Breast epithelium (tissue), 4 donors: Measurements from ENCODE around the gene GNB4. TPM values are rescaled to one million over a fixed set of nuclear protein-coding genes. Genes with fewer than 3 reads are reported as not detected.

Experiments used
- DNase-seq, 2 donors: peaks; one replicate each; pipeline ENCODE4 v3.0.0-alpha.2; 2019; ENCODE audit warnings: low spot score in 2 of 2
- H3K27ac ChIP-seq, 2 donors: fragments of 200-600 bp; sonication (generic) in 1 of 2; one replicate each; pipeline ENCODE4 v1.5.1; 2016 to 2019; ENCODE audit warnings: mild to moderate bottlenecking in 1 of 2
- H3K27me3 ChIP-seq, 2 donors: fragments of 200-600 bp; sonication (generic) in 1 of 2; one replicate each; pipeline versions ENCODE4 v1.5.1 to v1.6.0; 2017 to 2019; ENCODE audit warnings: control low read depth in 1 of 2, mild to moderate bottlenecking in 1 of 2
- H3K36me3 ChIP-seq: fragments of 200-600 bp; one replicate; pipeline ENCODE4 v1.5.1; 2019
- H3K4me1 ChIP-seq, 2 donors: fragments of 200-600 bp; sonication (generic); one replicate each; pipeline ENCODE4 v1.5.1; 2016 to 2019; ENCODE audit warnings: control low read depth in 1 of 2
- H3K4me3 ChIP-seq, 3 donors: fragments of 200-600 bp; sonication (generic); 1 replicate in 2 of 3; 2 replicates in 1 of 3; pipeline ENCODE4 v1.5.1; 2016 to 2019; ENCODE audit warnings: mild to moderate bottlenecking in 3 of 3, moderate library complexity in 2 of 3
- H3K9me3 ChIP-seq, 2 donors: fragments of 200-600 bp; sonication (generic) in 1 of 2; one replicate each; pipeline ENCODE4 v1.5.1; 2016 to 2019; ENCODE audit warnings: control low read depth in 1 of 2
- POLR2A ChIP-seq: fragments of 450-650 bp; IDR thresholded peaks from one replicate; pipeline ENCODE4 v1.6.1; 2016; ENCODE audit warnings: antibody characterized with exemption, mild to moderate bottlenecking, moderate library complexity
- POLR2AphosphoS5 ChIP-seq, 3 donors: sonication (generic); formaldehyde crosslinking; IDR thresholded peaks; one replicate each; pipeline ENCODE4 v1.6.1; 2017; ENCODE audit warnings: antibody characterized with exemption in 3 of 3
- intact Hi-C: fragments of 100-400 bp; cut with DNase I; formaldehyde crosslinking; loops from one replicate; pipeline ENCODE4 v1.15.1; 2023; ENCODE audit warnings: low total_unique reads
- total RNA-seq, 3 donors: library from RNA; depleted of rRNA; stranded (reverse); fragments of >200 nt; gene quantifications; one replicate each; pipeline ENCODE4 v1.1.0, GENCODE V29; 2016
- TF ChIP-seq, protein P1 (sequence below), 3 donors: fragments of 450-650 bp; IDR thresholded peaks; one replicate each; pipeline ENCODE4 v1.5.1; 2016 to 2017; ENCODE audit warnings: antibody characterized with exemption in 3 of 3, mild to moderate bottlenecking in 3 of 3, moderate library complexity in 3 of 3

GNB4 gene
- total RNA-seq, 3 donors from 2014 or later = 23.8 to 38.7 (median 29.6) TPM

DNA sequence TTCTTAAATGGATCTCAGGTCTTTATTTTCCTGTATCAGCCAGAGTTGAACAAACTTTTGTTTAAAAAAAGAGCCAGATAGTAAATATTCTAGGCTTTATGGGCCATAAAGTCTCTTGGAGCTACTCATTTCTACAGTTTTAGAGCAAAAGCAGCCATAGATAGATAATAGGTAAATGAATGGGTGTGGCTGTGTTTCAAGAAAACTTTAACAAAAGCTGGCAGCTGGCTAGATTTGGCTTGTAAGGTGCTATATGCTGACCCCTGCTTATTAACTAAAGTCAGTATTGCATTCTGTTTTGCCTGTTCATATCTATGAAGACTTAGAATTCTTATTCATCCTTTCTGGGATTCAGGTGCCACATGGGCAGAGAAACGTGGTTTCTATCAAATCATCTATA lies 74.8 kb downstream of the GNB4 start:
- no peak for DNase-seq
- no peak overlapping the region for H3K4me3 ChIP-seq
- no peaks in the 10 kb centered on the region for H3K4me1 ChIP-seq
- H3K27ac ChIP-seq = no peak overlapping the region
- no peaks in the 10 kb centered on the region for H3K36me3 ChIP-seq
- no peaks in the 10 kb centered on the region for H3K27me3 ChIP-seq
- intact Hi-C loops = no loop called here
- TF ChIP-seq POLR2A (no peak), POLR2AphosphoS5 (IDR thresholded peaks at IDR 0.05) (no peak)
- TF ChIP-seq, protein P1, sequence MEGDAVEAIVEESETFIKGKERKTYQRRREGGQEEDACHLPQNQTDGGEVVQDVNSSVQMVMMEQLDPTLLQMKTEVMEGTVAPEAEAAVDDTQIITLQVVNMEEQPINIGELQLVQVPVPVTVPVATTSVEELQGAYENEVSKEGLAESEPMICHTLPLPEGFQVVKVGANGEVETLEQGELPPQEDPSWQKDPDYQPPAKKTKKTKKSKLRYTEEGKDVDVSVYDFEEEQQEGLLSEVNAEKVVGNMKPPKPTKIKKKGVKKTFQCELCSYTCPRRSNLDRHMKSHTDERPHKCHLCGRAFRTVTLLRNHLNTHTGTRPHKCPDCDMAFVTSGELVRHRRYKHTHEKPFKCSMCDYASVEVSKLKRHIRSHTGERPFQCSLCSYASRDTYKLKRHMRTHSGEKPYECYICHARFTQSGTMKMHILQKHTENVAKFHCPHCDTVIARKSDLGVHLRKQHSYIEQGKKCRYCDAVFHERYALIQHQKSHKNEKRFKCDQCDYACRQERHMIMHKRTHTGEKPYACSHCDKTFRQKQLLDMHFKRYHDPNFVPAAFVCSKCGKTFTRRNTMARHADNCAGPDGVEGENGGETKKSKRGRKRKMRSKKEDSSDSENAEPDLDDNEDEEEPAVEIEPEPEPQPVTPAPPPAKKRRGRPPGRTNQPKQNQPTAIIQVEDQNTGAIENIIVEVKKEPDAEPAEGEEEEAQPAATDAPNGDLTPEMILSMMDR (IDR thresholded peaks at IDR 0.05) = no peak
- H3K9me3 ChIP-seq = no peaks in the 10 kb centered on the region

- intact Hi-C loops = no loop called here
- Histone ChIP-seq H3K27me3 (no peaks in the 10 kb centered on the region), H3K36me3 (no peaks in the 10 kb centered on the region), H3K4me1 (no peaks in the 10 kb centered on the region), H3K27ac (no peak overlapping the region), H3K9me3 (no peaks in the 10 kb centered on the region), H3K4me3 (no peak overlapping the region)
- TF ChIP-seq, protein P1 (IDR thresholded peaks at IDR 0.05) = no peak
- no peak for TF ChIP-seq POLR2A
- no peak for TF ChIP-seq POLR2AphosphoS5 (IDR thresholded peaks at IDR 0.05)
- DNase-seq = no peak
These were observed 75.9 kb downstream of the GNB4 start for GRCh38 chr3:179375091-179375999.

- H3K4me1 ChIP-seq = no peaks in the 10 kb centered on the region
- no peaks in the 10 kb centered on the region for H3K9me3 ChIP-seq
- peaks cover 4% of the 10 kb centered on the region for H3K36me3 ChIP-seq
- H3K4me3 ChIP-seq = no peak overlapping the region
- TF ChIP-seq POLR2A (no peak), POLR2AphosphoS5 (IDR thresholded peaks at IDR 0.05) (no peak)
- TF ChIP-seq, protein P1 (IDR thresholded peaks at IDR 0.05) = no peak
- intact Hi-C loops = no loop called here
- no peaks in the 10 kb centered on the region for H3K27me3 ChIP-seq
- no peak for DNase-seq
- no peak overlapping the region for H3K27ac ChIP-seq
These were observed 77.3 kb downstream of the GNB4 start for GRCh38 chr3:179373938-179374337.

- Histone ChIP-seq H3K27me3 (no peaks in the 10 kb centered on the region), H3K4me3 (no peak overlapping the region), H3K36me3 (peaks cover 16% of the 10 kb centered on the region), H3K27ac (no peak overlapping the region), H3K4me1 (no peaks in the 10 kb centered on the region), H3K9me3 (no peaks in the 10 kb centered on the region)
- intact Hi-C loops = no loop called here
- no peak for DNase-seq
- TF ChIP-seq POLR2A = no peak
- TF ChIP-seq, protein P1 (IDR thresholded peaks at IDR 0.05) = no peak
- TF ChIP-seq POLR2AphosphoS5 (IDR thresholded peaks at IDR 0.05) = no peak
These were observed 81.6 kb downstream of the GNB4 start for GRCh38 chr3:179369621-179370020.

GRCh38 chr3:179363332-179363731 lies 87.9 kb downstream of the GNB4 start:
- no peak overlapping the region for H3K4me3 ChIP-seq
- no peaks in the 10 kb centered on the region for H3K4me1 ChIP-seq
- no peak for DNase-seq
- H3K27ac ChIP-seq = no peak overlapping the region
- peaks cover 7% of the 10 kb centered on the region for H3K36me3 ChIP-seq
- no peaks in the 10 kb centered on the region for H3K9me3 ChIP-seq
- TF ChIP-seq POLR2AphosphoS5 (IDR thresholded peaks at IDR 0.05) (no peak), POLR2A (no peak)
- TF ChIP-seq, protein P1 (IDR thresholded peaks at IDR 0.05) = no peak
- intact Hi-C loops = no loop called here
- H3K27me3 ChIP-seq = no peaks in the 10 kb centered on the region
